NCI-H146 treated with DMSO at 0.1 percent for 48 hours (cell line): Measurements from ENCODE around the gene NHS.
A peak's percentile ranks its signal among the peaks of the same experiment; 100 is the strongest.

Experiments used
- DNase-seq: peaks from one replicate; lab custom pipeline; 2025; ENCODE audit not compliant: unreplicated experiment; lab: John Stamatoyannopoulos, UW

The NHS gene

GRCh38 chrX:17719711-17720110, 344.7 kb downstream of the NHS start:
- no peak for DNase-seq

GRCh38 chrX:17721715-17722114, 346.7 kb downstream of the NHS start:
- DNase-seq, result no peak

- no peak for DNase-seq
These were observed 350.2 kb downstream of the NHS start for GRCh38 chrX:17725181-17725580.

- no peak for DNase-seq
These were observed 357.3 kb downstream of the NHS start for GRCh38 chrX:17732138-17732783.

GRCh38 chrX:17735406-17735805, 360.4 kb downstream of the NHS start:
- no peak for DNase-seq

GRCh38 chrX:17736478-17736855, 361.5 kb downstream of the NHS start:
- no peak for DNase-seq

GRCh38 chrX:17736856-17737709, 362.1 kb downstream of the NHS start, which contains the start of gene SCML1:
SCML1 (plus strand) TSS chrX:17737493; CDS start chrX:17744187, 6,694 bp downstream.
- DNase-seq, result peak; percentile 91

- DNase-seq, result no peak
These were observed 362.6 kb downstream of the NHS start for GRCh38 chrX:17737710-17737985.

- DNase-seq, result peak; percentile 59
These were observed 363.1 kb downstream of the NHS start for GRCh38 chrX:17737986-17738713.

GRCh38 chrX:17738737-17739535, 363.9 kb downstream of the NHS start:
- no peak for DNase-seq

- no peak for DNase-seq
These were observed 365.4 kb downstream of the NHS start for GRCh38 chrX:17740137-17741122.

- DNase-seq, result no peak
These were observed 366.1 kb downstream of the NHS start for GRCh38 chrX:17741123-17741511.

GRCh38 chrX:17743913-17744312, 368.9 kb downstream of the NHS start:
- DNase-seq, result no peak

GRCh38 chrX:17744896-17745523, 370.0 kb downstream of the NHS start:
- DNase-seq, result no peak

- no peak for DNase-seq
These were observed 372.7 kb downstream of the NHS start for GRCh38 chrX:17747692-17748091.

- no peak for DNase-seq
These were observed 373.7 kb downstream of the NHS start for GRCh38 chrX:17748684-17749083.

- no peak for DNase-seq
These were observed 375.4 kb downstream of the NHS start for GRCh38 chrX:17750436-17750835.

GRCh38 chrX:17758382-17758781, 383.4 kb downstream of the NHS start:
- no peak for DNase-seq

GRCh38 chrX:17759990-17760389, 385.0 kb downstream of the NHS start:
- DNase-seq, result no peak

GRCh38 chrX:17767734-17768133, 392.7 kb downstream of the NHS start:
- DNase-seq, result no peak
